Esophagus muscularis mucosa (tissue), 4 donors: Measurements from ENCODE around the gene UTF1. TPM values are rescaled to one million over a fixed set of nuclear protein-coding genes. Genes with fewer than 3 reads are reported as not detected.

Experiments
- DNase-seq: peaks from one replicate; pipeline ENCODE4 v3.0.0-alpha.2; 2017; ENCODE audit errors: extremely low spot score
- H3K27ac ChIP-seq, 4 donors: fragments of 200-600 bp; sonication (generic); replicated peaks in 1 of 4; 1 replicate in 3 of 4; 2 replicates in 1 of 4; pipeline ENCODE4 v1.5.1; 2016 to 2019; ENCODE audit warnings: mild to moderate bottlenecking in 1 of 4
- H3K27me3 ChIP-seq, 4 donors: fragments of 200-600 bp; sonication (generic); one replicate each; pipeline versions ENCODE4 v1.5.1 to v1.6.0; 2016 to 2019
- H3K36me3 ChIP-seq, 4 donors: fragments of 200-600 bp; sonication (generic); one replicate each; pipeline ENCODE4 v1.5.1; 2016 to 2019
- H3K4me1 ChIP-seq, 4 donors: fragments of 200-600 bp; sonication (generic); one replicate each; pipeline ENCODE4 v1.5.1; 2016 to 2019
- H3K4me3 ChIP-seq, 4 donors: fragments of 200-600 bp; sonication (generic); 1 replicate in 2 of 4; 2 replicates in 2 of 4; pipeline ENCODE4 v1.5.1; 2016 to 2019; ENCODE audit warnings: mild to moderate bottlenecking in 4 of 4, moderate library complexity in 1 of 4
- H3K9me3 ChIP-seq, 4 donors: fragments of 200-600 bp; sonication (generic); 1 replicate in 3 of 4; 2 replicates in 1 of 4; pipeline ENCODE4 v1.5.1; 2016 to 2019
- CTCF ChIP-seq, 3 experiments: fragments of 200-600 bp in 2 of 3; fragments of 450-650 bp in 1 of 3; sonication (generic) in 2 of 3; IDR thresholded peaks; one replicate each; pipeline ENCODE4 v1.5.1; 2017 to 2019; ENCODE audit warnings: antibody characterized with exemption in 3 of 3, mild to moderate bottlenecking in 2 of 3, moderate library complexity in 1 of 3
- EP300 ChIP-seq: sonication (generic); formaldehyde crosslinking; IDR thresholded peaks from one replicate; pipeline ENCODE4 v1.6.1; 2017; ENCODE audit warnings: antibody characterized with exemption
- POLR2A ChIP-seq: fragments of 450-650 bp; IDR thresholded peaks from one replicate; pipeline ENCODE4 v1.6.1; 2017; ENCODE audit warnings: antibody characterized with exemption, moderate library complexity, mild to moderate bottlenecking, low read depth
- POLR2AphosphoS5 ChIP-seq, 2 donors: sonication (generic); formaldehyde crosslinking; IDR thresholded peaks; one replicate each; pipeline ENCODE4 v1.6.1; 2017; ENCODE audit warnings: antibody characterized with exemption in 2 of 2
- WGBS: methylation state at CpG from one replicate; pipeline ENCODE4 v1.1.5; 2018; 5-methylcytosine and 5-hydroxymethylcytosine counted together
- intact Hi-C: fragments of 100-400 bp; cut with DNase I; formaldehyde crosslinking; loops from one replicate; pipeline ENCODE4 v1.15.1; 2023
- total RNA-seq, 4 donors: library from RNA; depleted of rRNA; stranded (reverse); fragments of >200 nt; gene quantifications; one replicate each; pipeline versions ENCODE4 v1.1.0 to v1.2.1, GENCODE V29; 2016

The UTF1 gene
- total RNA-seq, 4 donors from 2014 or later, result not detected

DNA sequence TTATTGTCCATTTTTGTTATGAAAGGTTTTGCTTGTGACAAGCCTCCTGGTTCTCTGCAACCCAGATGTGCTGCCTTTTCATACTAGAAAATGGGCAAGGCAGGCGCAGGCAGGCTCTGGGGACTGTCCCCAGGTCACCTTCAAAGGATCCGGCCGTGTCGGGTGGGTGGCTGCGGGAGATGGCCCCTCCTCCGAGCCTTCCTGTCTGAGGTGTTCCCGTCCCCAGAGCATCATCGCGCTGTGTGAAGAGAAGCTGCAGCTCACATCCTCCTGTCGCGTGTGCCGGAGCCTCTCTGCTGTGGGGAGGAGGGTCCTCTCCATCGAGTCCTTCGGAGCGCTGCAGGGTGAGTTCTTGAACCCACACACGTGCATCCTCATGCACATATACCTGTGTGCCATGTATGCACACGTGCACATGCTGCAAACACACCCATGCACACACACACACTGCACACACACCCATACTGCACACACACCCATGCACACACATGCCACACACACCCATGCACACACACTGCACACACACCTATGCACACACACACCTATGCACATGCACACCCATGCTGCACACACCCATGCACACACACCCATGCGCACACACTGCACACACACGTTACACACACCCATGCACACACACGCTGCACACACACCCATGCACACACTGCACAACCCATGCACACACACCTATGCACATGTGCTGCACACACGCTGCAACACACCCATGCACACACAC is 46.2 kb upstream of the UTF1 start:
- 93% methylated on average over 21 of the region's 21 CpGs for WGBS

GRCh38 chr10:133184591-133185244 is 45.3 kb upstream of the UTF1 start:
- TF ChIP-seq CTCF (IDR thresholded peaks at IDR 0.05) (no peak), EP300 (no peak), POLR2AphosphoS5 (IDR thresholded peaks at IDR 0.05) (no peak), POLR2A (no peak)
- 92% methylated on average over 19 of the region's 23 CpGs for WGBS
- intact Hi-C loops, result no loop called here
- Histone ChIP-seq H3K4me3 (no peak overlapping the region), H3K27ac (no peak overlapping the region), H3K9me3 (no peaks in the 10 kb centered on the region), H3K4me1 (no peaks in the 10 kb centered on the region), H3K36me3 (no peaks in the 10 kb centered on the region), H3K27me3 (peaks cover 0 to 63% (median 0%) of the 10 kb centered on the region in 4 donors)
- no peak for DNase-seq

More for the DNA sequence above, 46.2 kb upstream of the UTF1 start:
- no peak for DNase-seq
- no peak for TF ChIP-seq POLR2AphosphoS5 (IDR thresholded peaks at IDR 0.05)
- no peak for TF ChIP-seq CTCF (IDR thresholded peaks at IDR 0.05)
- TF ChIP-seq POLR2A, result no peak
- no peak for TF ChIP-seq EP300
- Histone ChIP-seq H3K27me3 (peaks cover 0 to 56% (median 0%) of the 10 kb centered on the region in 4 donors), H3K9me3 (no peaks in the 10 kb centered on the region), H3K27ac (no peak overlapping the region), H3K36me3 (no peaks in the 10 kb centered on the region), H3K4me3 (no peak overlapping the region), H3K4me1 (no peaks in the 10 kb centered on the region)
- intact Hi-C loops, result no loop called here

DNA sequence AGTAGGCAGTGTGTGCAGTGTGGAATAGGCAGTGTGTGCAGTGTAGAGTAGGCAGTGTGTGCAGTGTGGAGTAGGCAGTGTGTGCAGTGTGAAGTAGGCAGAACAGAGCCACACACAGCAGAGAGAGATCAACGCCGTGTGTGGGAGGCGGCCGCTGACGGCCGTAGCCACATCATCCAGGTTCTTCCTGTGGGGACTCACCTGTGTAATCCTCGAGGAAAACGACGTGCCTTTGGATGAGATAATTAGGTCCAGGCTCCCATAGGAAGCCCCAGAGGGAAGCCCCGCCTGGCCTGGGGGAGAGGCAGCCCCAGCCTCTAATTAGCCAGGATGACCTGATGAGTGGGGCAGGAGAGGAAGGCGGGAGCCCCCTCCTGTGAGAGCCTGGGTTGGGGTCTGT is 44.6 kb upstream of the UTF1 start:
- H3K36me3 ChIP-seq, result no peaks in the 10 kb centered on the region
- H3K9me3 ChIP-seq, result no peaks in the 10 kb centered on the region
- TF ChIP-seq POLR2AphosphoS5 (IDR thresholded peaks at IDR 0.05) (no peak), EP300 (no peak), CTCF (IDR thresholded peaks at IDR 0.05) (no peak), POLR2A (no peak)
- intact Hi-C loops, result no loop called here
- H3K27me3 ChIP-seq, result peaks cover 0 to 61% (median 0%) of the 10 kb centered on the region in 4 donors
- DNase-seq, result no peak
- H3K4me3 ChIP-seq, result no peak overlapping the region
- WGBS, result 75% methylated on average over 11 of the region's 11 CpGs
- no peak overlapping the region for H3K27ac ChIP-seq
- H3K4me1 ChIP-seq, result no peaks in the 10 kb centered on the region

- intact Hi-C loops, result no loop called here
- Histone ChIP-seq H3K36me3 (no peaks in the 10 kb centered on the region), H3K4me1 (no peaks in the 10 kb centered on the region), H3K27me3 (peaks cover 0 to 64% (median 0%) of the 10 kb centered on the region in 4 donors), H3K4me3 (no peak overlapping the region), H3K9me3 (no peaks in the 10 kb centered on the region), H3K27ac (no peak overlapping the region)
- TF ChIP-seq POLR2A, result no peak
- no peak for TF ChIP-seq POLR2AphosphoS5 (IDR thresholded peaks at IDR 0.05)
- DNase-seq, result no peak
- 66% methylated on average over 5 of the region's 27 CpGs for WGBS
Observed at GRCh38 chr10:133185916-133186315, 44.1 kb upstream of the UTF1 start.

- no peaks in the 10 kb centered on the region for H3K36me3 ChIP-seq
- DNase-seq, result no peak
- TF ChIP-seq EP300 (no peak), CTCF (IDR thresholded peaks at IDR 0.05) (no peak)
- H3K9me3 ChIP-seq, result peaks cover 0 to under 1% (median under 1%) of the 10 kb centered on the region in 4 donors
- intact Hi-C loops, result no loop called here
- 61% methylated on average over 19 of the region's 34 CpGs for WGBS
- no peak overlapping the region for H3K4me3 ChIP-seq
- peaks cover 0 to 58% (median 0%) of the 10 kb centered on the region in 4 donors for H3K27me3 ChIP-seq
- no peak overlapping the region for H3K27ac ChIP-seq
- no peaks in the 10 kb centered on the region for H3K4me1 ChIP-seq
Observed at GRCh38 chr10:133186416-133187090, 43.5 kb upstream of the UTF1 start.
